Prostate gland (tissue), 2 donors: ENCODE measurements around the gene NIPAL1.

Experiments
- POLR2AphosphoS5 ChIP-seq: sonication (generic); formaldehyde crosslinking; IDR thresholded peaks from one replicate; pipeline ENCODE4 v1.6.1; 2017; ENCODE audit warnings: antibody characterized with exemption
- TF ChIP-seq, protein P1 (sequence below), 4 experiments: fragments of 200-600 bp in 2 of 4; fragments of 450-650 bp in 2 of 4; sonication (generic) in 2 of 4; IDR thresholded peaks; 1 replicate in 3 of 4; 2 replicates in 1 of 4; pipeline ENCODE4 v1.5.1; 2016 to 2019; ENCODE audit warnings: antibody characterized with exemption in 4 of 4, mild to moderate bottlenecking in 2 of 4, moderate library complexity in 2 of 4

GRCh38 chr4:48011722-48012121, 4.8 kb upstream of the NIPAL1 start:
- TF ChIP-seq, protein P1, sequence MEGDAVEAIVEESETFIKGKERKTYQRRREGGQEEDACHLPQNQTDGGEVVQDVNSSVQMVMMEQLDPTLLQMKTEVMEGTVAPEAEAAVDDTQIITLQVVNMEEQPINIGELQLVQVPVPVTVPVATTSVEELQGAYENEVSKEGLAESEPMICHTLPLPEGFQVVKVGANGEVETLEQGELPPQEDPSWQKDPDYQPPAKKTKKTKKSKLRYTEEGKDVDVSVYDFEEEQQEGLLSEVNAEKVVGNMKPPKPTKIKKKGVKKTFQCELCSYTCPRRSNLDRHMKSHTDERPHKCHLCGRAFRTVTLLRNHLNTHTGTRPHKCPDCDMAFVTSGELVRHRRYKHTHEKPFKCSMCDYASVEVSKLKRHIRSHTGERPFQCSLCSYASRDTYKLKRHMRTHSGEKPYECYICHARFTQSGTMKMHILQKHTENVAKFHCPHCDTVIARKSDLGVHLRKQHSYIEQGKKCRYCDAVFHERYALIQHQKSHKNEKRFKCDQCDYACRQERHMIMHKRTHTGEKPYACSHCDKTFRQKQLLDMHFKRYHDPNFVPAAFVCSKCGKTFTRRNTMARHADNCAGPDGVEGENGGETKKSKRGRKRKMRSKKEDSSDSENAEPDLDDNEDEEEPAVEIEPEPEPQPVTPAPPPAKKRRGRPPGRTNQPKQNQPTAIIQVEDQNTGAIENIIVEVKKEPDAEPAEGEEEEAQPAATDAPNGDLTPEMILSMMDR (IDR thresholded peaks at IDR 0.05), result no peak
- no peak for TF ChIP-seq POLR2AphosphoS5
